D341Med (cell line): ENCODE measurements around the gene TMEM144.
A peak's percentile ranks its signal among the peaks of the same experiment; 100 is the strongest.
"Not testable (repeated sequence)": the region's sequence is repeated elsewhere in the genome, so short reads cannot be mapped to it uniquely, and the experiment has no call there.

Source experiments
- DNase-seq: peaks from one replicate; pipeline ENCODE4 v3.0.0; 2012; ENCODE audit warnings: low spot score

TMEM144 gene

GRCh38 chr4:158192439-158193158, 17.7 kb upstream of the TMEM144 start:
- DNase-seq = no peak

GRCh38 chr4:158193171-158193749, 17.0 kb upstream of the TMEM144 start:
- peak; percentile 44 for DNase-seq

- no peak for DNase-seq
Observed at GRCh38 chr4:158195297-158195696, 15.0 kb upstream of the TMEM144 start.

GRCh38 chr4:158197194-158197776, 13.0 kb upstream of the TMEM144 start:
- no peak for DNase-seq

- DNase-seq = no peak
Observed at GRCh38 chr4:158200214-158200613, 10.1 kb upstream of the TMEM144 start.

GRCh38 chr4:158201322-158201721, 9.0 kb upstream of the TMEM144 start:
- DNase-seq = no peak

- DNase-seq = no peak
Observed at GRCh38 chr4:158201876-158202275, 8.4 kb upstream of the TMEM144 start.

GRCh38 chr4:158202481-158202880, 7.8 kb upstream of the TMEM144 start:
- DNase-seq = no peak

- no peak for DNase-seq
Observed at GRCh38 chr4:158203436-158203835, 6.8 kb upstream of the TMEM144 start.

- no peak for DNase-seq
Observed at GRCh38 chr4:158203929-158204328, 6.4 kb upstream of the TMEM144 start.

- no peak for DNase-seq
Observed at GRCh38 chr4:158208963-158209640, 1.2 kb upstream of the TMEM144 start.

GRCh38 chr4:158211222-158211621, 936 bp downstream of the TMEM144 start:
- no peak for DNase-seq

GRCh38 chr4:158213466-158213865, 3.2 kb downstream of the TMEM144 start:
- no peak for DNase-seq

- DNase-seq = no peak
Observed at GRCh38 chr4:158214856-158215255, 4.6 kb downstream of the TMEM144 start.

- no peak for DNase-seq
Observed at GRCh38 chr4:158217763-158218162, 7.5 kb downstream of the TMEM144 start.

- no peak for DNase-seq
Observed at GRCh38 chr4:158219623-158220022, 9.3 kb downstream of the TMEM144 start.

- DNase-seq = not testable (repeated sequence)
Observed at GRCh38 chr4:158224318-158224717, 14.0 kb downstream of the TMEM144 start.

- not testable (repeated sequence) for DNase-seq
Observed at GRCh38 chr4:158224999-158225398, 14.7 kb downstream of the TMEM144 start.

- not testable (repeated sequence) for DNase-seq
Observed at GRCh38 chr4:158227880-158228279, 17.6 kb downstream of the TMEM144 start.

- not testable (repeated sequence) for DNase-seq
Observed at GRCh38 chr4:158228399-158228798, 18.1 kb downstream of the TMEM144 start.

- DNase-seq = no peak
Observed at GRCh38 chr4:158229768-158230167, 19.5 kb downstream of the TMEM144 start.

GRCh38 chr4:158234671-158235070, 24.4 kb downstream of the TMEM144 start:
- no peak for DNase-seq
